SK-N-SH (cell line): ENCODE results near the gene WASL. TPM values are rescaled to one million over a fixed set of nuclear protein-coding genes. Genes with fewer than 3 reads are reported as not detected.

Source experiments
- CTCF ChIA-PET: fragments of 300-600, 350-600 bp; formaldehyde crosslinking; extraction: SDS; loops from one replicate; lab custom pipeline; 2021; lab: Yijun Ruan, JAX
- POLR2A ChIA-PET: fragments of 350-600 bp; sonication (Branson Sonifier 250); formaldehyde crosslinking; extraction: SDS; loops from one replicate; lab custom pipeline; 2020; ENCODE audit warnings: antibody characterized with exemption, inconsistent platforms; lab: Yijun Ruan, JAX
- DNase-seq: peaks from one replicate; pipeline ENCODE4 v3.0.0; 2012
- H2AFZ ChIP-seq: fragments of 200-600 bp; sonication (generic); 2 replicates; pipeline ENCODE4 v1.8.1; 2016; ENCODE audit warnings: antibody characterized with exemption, mild to moderate bottlenecking, low read depth
- H3F3A ChIP-seq: fragments of 200-600 bp; sonication (generic); replicated peaks from 2 replicates; pipeline ENCODE3; 2016; ENCODE audit warnings: antibody characterized with exemption, mild to moderate bottlenecking; ENCODE audit not compliant: insufficient read depth
- H3K27ac ChIP-seq, 2 experiments: fragments of 200-500 bp in 1 of 2; fragments of 200-600 bp in 1 of 2; sonication (Bioruptor generic) in 1 of 2; sonication (generic), shearing (Covaris generic) in 1 of 2; 2 replicates each; pipeline versions ENCODE4 v1.5.1 to v1.6.1; 2014 to 2016; ENCODE audit warnings: low read depth in 2 of 2, inconsistent platforms in 1 of 2, low read length in 1 of 2, mild to moderate bottlenecking in 1 of 2, mixed read lengths in 1 of 2
- H3K27me3 ChIP-seq: fragments of 200-600 bp; sonication (generic), shearing (Covaris generic); 2 replicates; pipeline ENCODE4 v1.6.1; 2016; ENCODE audit warnings: mixed run types; ENCODE audit not compliant: insufficient read depth
- H3K36me3 ChIP-seq, 2 experiments: fragments of 200-500 bp in 1 of 2; fragments of 200-600 bp in 1 of 2; sonication (Bioruptor generic) in 1 of 2; sonication (generic) in 1 of 2; replicated peaks in 1 of 2; 2 replicates each; pipeline versions ENCODE3 to v1.5.1; 2014 to 2016; ENCODE audit warnings: low read length in 1 of 2, mild to moderate bottlenecking in 1 of 2; ENCODE audit not compliant: insufficient read depth in 2 of 2, control insufficient read depth in 1 of 2
- H3K4me1 ChIP-seq, 2 experiments: fragments of 200-500 bp in 1 of 2; fragments of 200-600 bp in 1 of 2; sonication (Bioruptor generic) in 1 of 2; sonication (generic), shearing (Covaris generic) in 1 of 2; 2 replicates each; pipeline versions ENCODE4 v1.5.1 to v1.6.1; 2014 to 2016; ENCODE audit warnings: low read depth in 1 of 2, low read length in 1 of 2, mixed run types in 1 of 2; ENCODE audit not compliant: insufficient read depth in 2 of 2, control insufficient read depth in 1 of 2
- H3K4me2 ChIP-seq: fragments of 200-600 bp; sonication (generic), shearing (Covaris generic); 2 replicates; pipeline ENCODE4 v1.6.1; 2017; ENCODE audit warnings: mixed run types
- H3K4me3 ChIP-seq, 2 experiments: fragments of 200-500 bp in 1 of 2; fragments of 200-600 bp in 1 of 2; sonication (Bioruptor generic) in 1 of 2; sonication (generic), shearing (Covaris generic) in 1 of 2; 2 replicates each; pipeline versions ENCODE4 v1.5.1 to v1.8.1; 2014 to 2016; ENCODE audit warnings: low read depth in 2 of 2, inconsistent platforms in 1 of 2, low read length in 1 of 2, mild to moderate bottlenecking in 1 of 2, mixed read lengths in 1 of 2, moderate library complexity in 1 of 2
- H3K79me2 ChIP-seq: fragments of 200-600 bp; sonication (generic); 2 replicates; pipeline ENCODE4 v1.8.1; 2017; ENCODE audit warnings: mild to moderate bottlenecking; ENCODE audit not compliant: insufficient read depth
- H3K9ac ChIP-seq: fragments of 200-600 bp; sonication (generic); 2 replicates; pipeline ENCODE4 v1.6.1; 2017; ENCODE audit warnings: mixed run types
- H3K9me2 ChIP-seq: fragments of 200-600 bp; sonication (generic); 2 replicates; pipeline ENCODE4 v1.6.1; 2017; ENCODE audit warnings: mixed run types
- H3K9me3 ChIP-seq: fragments of 200-600 bp; sonication (generic); 2 replicates; pipeline ENCODE4 v1.6.1; 2017; ENCODE audit warnings: mixed run types, mild to moderate bottlenecking, moderate library complexity
- H4K20me1 ChIP-seq: fragments of 200-600 bp; sonication (generic); 2 replicates; pipeline ENCODE4 v1.6.1; 2017; ENCODE audit warnings: mild to moderate bottlenecking, mixed run types; ENCODE audit not compliant: insufficient read depth
- CHD2 ChIP-seq: fragments of 150-350 bp; IDR thresholded peaks from 2 replicates; pipeline ENCODE4 v1.6.1; 2018; ENCODE audit warnings: low read length; ENCODE audit not compliant: partially characterized antibody
- EP300 ChIP-seq, 2 experiments: IDR thresholded peaks; 2 replicates each; pipeline versions ENCODE4 v1.4.0 to v1.6.1; 2012; ENCODE audit warnings: borderline replicate concordance in 1 of 2, low read depth in 1 of 2, low read length in 1 of 2
- FOXJ3 ChIP-seq: sonication (generic); formaldehyde crosslinking; IDR thresholded peaks from 2 replicates; pipeline ENCODE4 v1.5.1; 2020; ENCODE audit warnings: mild to moderate bottlenecking, missing genetic modification reagents
- FOXM1 ChIP-seq: IDR thresholded peaks from 2 replicates; pipeline ENCODE4 v1.4.0; 2012; ENCODE audit warnings: low read depth, mild to moderate bottlenecking
- GABPA ChIP-seq: IDR thresholded peaks from 2 replicates; pipeline ENCODE4 v1.4.0; 2012; ENCODE audit warnings: low read depth, mild to moderate bottlenecking
- MXI1 ChIP-seq: IDR thresholded peaks from 2 replicates; pipeline ENCODE4 v1.6.1; 2012; ENCODE audit warnings: mild to moderate bottlenecking, low read depth, low read length, improper control_type of control experiment
- NFIC ChIP-seq: IDR thresholded peaks from 2 replicates; pipeline ENCODE4 v1.4.0; 2012; ENCODE audit warnings: borderline replicate concordance
- POLR2AphosphoS5 ChIP-seq: IDR thresholded peaks from 2 replicates; pipeline ENCODE4 v1.6.1; 2012; ENCODE audit warnings: low read depth, low read length
- RAD21 ChIP-seq: IDR thresholded peaks from 2 replicates; pipeline ENCODE4 v1.6.1; 2012; ENCODE audit warnings: mild to moderate bottlenecking, low read length
- REST ChIP-seq: IDR thresholded peaks from 2 replicates; pipeline ENCODE4 v1.6.1; 2012; ENCODE audit warnings: mild to moderate bottlenecking, low read depth, low read length, moderate library complexity
- RFX5 ChIP-seq: IDR thresholded peaks from 2 replicates; pipeline ENCODE4 v1.6.1; 2012; ENCODE audit warnings: mild to moderate bottlenecking, improper control_type of control experiment, low read length
- RXRA ChIP-seq: IDR thresholded peaks from 2 replicates; pipeline ENCODE4 v1.4.0; 2012; ENCODE audit warnings: low read depth, mild to moderate bottlenecking, borderline replicate concordance
- SIN3A ChIP-seq: IDR thresholded peaks from 2 replicates; pipeline ENCODE4 v1.6.1; 2012; ENCODE audit warnings: low read depth, mild to moderate bottlenecking, low read length, moderate library complexity, borderline replicate concordance
- TEAD4 ChIP-seq: IDR thresholded peaks from 2 replicates; pipeline ENCODE4 v1.4.0; 2012; ENCODE audit warnings: mild to moderate bottlenecking, borderline replicate concordance; ENCODE audit not compliant: insufficient read depth
- WGBS: methylation state at CpG from one replicate; pipeline ENCODE4 v1.1.6; 2017; ENCODE audit warnings: low lambda C conversion rate; 5-methylcytosine and 5-hydroxymethylcytosine counted together
- polyA plus RNA-seq, 3 experiments: library from polyadenylated mRNA; depleted of rRNA; stranded (reverse); fragments of >200 nt; gene quantifications; 2 replicates each; pipeline ENCODE4 v1.2.3, GENCODE V29; 2012
- TF ChIP-seq, protein P1 (sequence below): fragments of 150-350 bp; IDR thresholded peaks from 2 replicates; pipeline ENCODE4 v1.6.1; 2016; ENCODE audit warnings: mild to moderate bottlenecking, low read depth, low read length

WASL gene
- polyA plus RNA-seq, 1 of the 3 experiments (the other 2 are of a cell fraction), result 9.9 TPM

- POLR2A ChIA-PET, result no interaction called here
- CTCF ChIA-PET, result interaction anchor here (1.0 to 1.3 kb wide), 4 partner anchors 15 to 31 kb away, joined by 3 read pairs; partner anchors contain the start of gene WASL
- H3K4me2 ChIP-seq, result no peak overlapping the region
Observed at GRCh38 chr7:123725586-123726171, 23.1 kb downstream of the WASL start.

GRCh38 chr7:123724817-123725253 lies 24.0 kb downstream of the WASL start:
- Histone ChIP-seq H3K9ac (no peak overlapping the region), H3K36me3 (peaks cover 0 to 2% of the 10 kb centered on the region in 2 experiments), H3K79me2 (peaks cover 99% of the 10 kb centered on the region), H3K27me3 (no peaks in the 10 kb centered on the region), H3K4me3 (no peak overlapping the region), H3K9me3 (no peaks in the 10 kb centered on the region), H3K4me2 (no peak overlapping the region), H3F3A (peaks cover 13% of the 10 kb centered on the region), H4K20me1 (peaks cover 81% of the 10 kb centered on the region), H3K27ac (no peak overlapping the region), H3K9me2 (no peaks in the 10 kb centered on the region), H3K4me1 (peaks cover 4 to 33% of the 10 kb centered on the region in 2 experiments; a peak in 2 of 4 replicates), H2AFZ (no peak overlapping the region)
- DNase-seq, result no peak
- 66% methylated on average over 3 of the region's 3 CpGs for WGBS
- ChIA-PET POLR2A (no interaction called here), CTCF (interaction anchor here (1.0 to 1.9 kb wide), 6 partner anchors 16 to 44 kb away, joined by 3 to 7 read pairs (median 3); partner anchors contain the start of gene WASL)
- TF ChIP-seq MXI1, result no peak
- TF ChIP-seq, protein P1, sequence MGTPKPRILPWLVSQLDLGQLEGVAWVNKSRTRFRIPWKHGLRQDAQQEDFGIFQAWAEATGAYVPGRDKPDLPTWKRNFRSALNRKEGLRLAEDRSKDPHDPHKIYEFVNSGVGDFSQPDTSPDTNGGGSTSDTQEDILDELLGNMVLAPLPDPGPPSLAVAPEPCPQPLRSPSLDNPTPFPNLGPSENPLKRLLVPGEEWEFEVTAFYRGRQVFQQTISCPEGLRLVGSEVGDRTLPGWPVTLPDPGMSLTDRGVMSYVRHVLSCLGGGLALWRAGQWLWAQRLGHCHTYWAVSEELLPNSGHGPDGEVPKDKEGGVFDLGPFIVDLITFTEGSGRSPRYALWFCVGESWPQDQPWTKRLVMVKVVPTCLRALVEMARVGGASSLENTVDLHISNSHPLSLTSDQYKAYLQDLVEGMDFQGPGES, result no peak
- TF ChIP-seq REST, result no peak
- no peak for TF ChIP-seq RAD21
- TF ChIP-seq NFIC, result no peak
- TF ChIP-seq SIN3A, result no peak
- no peak for TF ChIP-seq RFX5
- no peak for TF ChIP-seq EP300 (IDR thresholded peaks at IDR 0.05; ENCODE audit: borderline replicate concordance in 1 of 2, low read depth in 1 of 2, low read length in 1 of 2)

More at GRCh38 chr7:123725586-123726171, 23.1 kb downstream of the WASL start:
- H3K9me2 ChIP-seq, result no peaks in the 10 kb centered on the region
- peaks cover 99% of the 10 kb centered on the region for H3K79me2 ChIP-seq
- peaks cover 13% of the 10 kb centered on the region for H3F3A ChIP-seq
- peaks cover 0 to 2% of the 10 kb centered on the region in 2 experiments for H3K36me3 ChIP-seq
- no peak overlapping the region for H3K9ac ChIP-seq
- H3K4me1 ChIP-seq, result peaks cover 4 to 33% of the 10 kb centered on the region in 2 experiments; a peak in 2 of 4 replicates
- H4K20me1 ChIP-seq, result peaks cover 77% of the 10 kb centered on the region
- H3K27me3 ChIP-seq, result no peaks in the 10 kb centered on the region
- no peak for DNase-seq
- TF ChIP-seq POLR2AphosphoS5 (no peak), FOXJ3 (CRISPR knock-in tag) (no peak), RAD21 (no peak), FOXM1 (no peak), CHD2 (no peak), REST (no peak), RXRA (no peak), TEAD4 (no peak), GABPA (no peak)
- TF ChIP-seq, all 33 proteins: peak for 0
- H3K4me3 ChIP-seq, result no peak overlapping the region
- no peaks in the 10 kb centered on the region for H3K9me3 ChIP-seq
- H3K27ac ChIP-seq, result no peak overlapping the region
- WGBS, result 62% methylated on average over 1 of the region's 1 CpG
- no peak overlapping the region for H2AFZ ChIP-seq
